HEK293 (cell line): Measurements from ENCODE around the gene BEGAIN.

Experiments
- CTCF ChIA-PET: fragments of 350-600 bp; formaldehyde crosslinking; extraction: SDS; loops from one replicate; lab custom pipeline; 2021; ENCODE audit warnings: antibody characterized with exemption; lab: Yijun Ruan, JAX
- POLR2A ChIA-PET: fragments of 300-600 bp; formaldehyde crosslinking; extraction: SDS; loops from one replicate; lab custom pipeline; 2020; ENCODE audit warnings: antibody characterized with exemption, inconsistent platforms; lab: Yijun Ruan, JAX
- H3K27ac ChIP-seq: fragments of 200-500 bp; sonication (Bioruptor generic); 2 replicates; pipeline ENCODE4 v1.5.1; 2014; ENCODE audit warnings: low read depth, low read length, control low read depth, inconsistent platforms; ENCODE audit errors: extremely low read depth
- H3K36me3 ChIP-seq, 2 experiments: fragments of 200-500 bp in 1 of 2; sonication (Bioruptor generic) in 1 of 2; 1 replicate in 1 of 2; 2 replicates in 1 of 2; pipeline ENCODE4 v1.5.1; 2014 to 2017; ENCODE audit warnings: inconsistent platforms in 2 of 2, low read length in 2 of 2; ENCODE audit not compliant: control insufficient read depth in 2 of 2, insufficient read depth in 1 of 2
- H3K4me1 ChIP-seq: fragments of 200-500 bp; sonication (Bioruptor generic); 2 replicates; pipeline ENCODE4 v1.5.1; 2014; ENCODE audit warnings: mild to moderate bottlenecking, low read length, inconsistent platforms; ENCODE audit not compliant: control insufficient read depth, insufficient read depth
- H3K4me3 ChIP-seq: 2 replicates; pipeline ENCODE4 v1.5.1; 2011; ENCODE audit warnings: low read depth, mild to moderate bottlenecking, control low read depth, low read length, moderate library complexity
- H3K9me3 ChIP-seq: fragments of 200-500 bp; sonication (Bioruptor generic); 2 replicates; pipeline ENCODE4 v1.5.1; 2014; ENCODE audit warnings: low read depth, low read length, inconsistent platforms; ENCODE audit not compliant: control insufficient read depth, insufficient read depth
- EGR2 ChIP-seq: fragments of 450-650 bp; formaldehyde crosslinking; IDR thresholded peaks from 2 replicates; pipeline ENCODE4 v1.5.1; 2016; ENCODE audit warnings: low read depth, missing biosample characterization, missing genetic modification characterization
- MZF1 ChIP-seq: fragments of 450-650 bp; formaldehyde crosslinking; IDR thresholded peaks from 2 replicates; pipeline ENCODE4 v1.5.1; 2017; ENCODE audit warnings: missing biosample characterization, missing genetic modification characterization, borderline replicate concordance
- PRDM1 ChIP-seq: fragments of 450-650 bp; formaldehyde crosslinking; IDR thresholded peaks from 2 replicates; pipeline ENCODE4; 2016; ENCODE audit warnings: missing biosample characterization, missing genetic modification characterization
- SP3 ChIP-seq: fragments of 450-650 bp; formaldehyde crosslinking; IDR thresholded peaks from 2 replicates; pipeline ENCODE4 v1.5.1; 2016; ENCODE audit warnings: missing biosample characterization, missing genetic modification characterization
- ZBTB11 ChIP-seq: fragments of 450-650 bp; formaldehyde crosslinking; conservative IDR thresholded peaks from 2 replicates; pipeline ENCODE4 v1.5.1; 2016; ENCODE audit warnings: low read depth, missing biosample characterization, missing genetic modification characterization
- ZBTB48 ChIP-seq: fragments of 450-650 bp; formaldehyde crosslinking; IDR thresholded peaks from 2 replicates; pipeline ENCODE4 v1.5.1; 2016; ENCODE audit warnings: missing biosample characterization, missing genetic modification characterization
- ZFHX2 ChIP-seq: fragments of 450-650 bp; formaldehyde crosslinking; conservative IDR thresholded peaks from 2 replicates; pipeline ENCODE4 v1.5.1; 2016; ENCODE audit warnings: missing biosample characterization, missing genetic modification characterization
- ZNF132 ChIP-seq: fragments of 450-650 bp; formaldehyde crosslinking; IDR thresholded peaks from 2 replicates; pipeline ENCODE4 v1.5.1; 2017; ENCODE audit warnings: missing biosample characterization, missing genetic modification characterization, borderline replicate concordance
- ZNF248 ChIP-seq: fragments of 450-650 bp; formaldehyde crosslinking; IDR thresholded peaks from 2 replicates; pipeline ENCODE4 v1.5.1; 2017; ENCODE audit warnings: missing biosample characterization, missing genetic modification characterization
- ZNF266 ChIP-seq: fragments of 450-650 bp; formaldehyde crosslinking; IDR thresholded peaks from 2 replicates; pipeline ENCODE4 v1.5.1; 2016; ENCODE audit warnings: missing biosample characterization, missing genetic modification characterization, low read depth
- ZNF366 ChIP-seq: fragments of 450-650 bp; formaldehyde crosslinking; conservative IDR thresholded peaks from 2 replicates; pipeline ENCODE4 v1.5.1; 2016; ENCODE audit warnings: missing biosample characterization, missing genetic modification characterization
- ZNF433 ChIP-seq: fragments of 450-650 bp; formaldehyde crosslinking; IDR thresholded peaks from 2 replicates; pipeline ENCODE4 v1.5.1; 2016; ENCODE audit warnings: missing biosample characterization, missing genetic modification characterization, low read depth
- ZNF514 ChIP-seq: fragments of 450-650 bp; formaldehyde crosslinking; IDR thresholded peaks from 2 replicates; pipeline ENCODE4 v1.5.1; 2016; ENCODE audit warnings: missing biosample characterization, missing genetic modification characterization
- ZNF555 ChIP-seq: fragments of 450-650 bp; formaldehyde crosslinking; conservative IDR thresholded peaks from 2 replicates; pipeline ENCODE4 v1.5.1; 2017; ENCODE audit warnings: missing biosample characterization, mild to moderate bottlenecking, missing genetic modification characterization, inconsistent platforms
- ZNF596 ChIP-seq: fragments of 450-650 bp; IDR thresholded peaks from 2 replicates; pipeline ENCODE4 v1.5.0; 2018; ENCODE audit warnings: missing biosample characterization, mild to moderate bottlenecking, missing genetic modification characterization, moderate library complexity
- ZNF707 ChIP-seq: fragments of 450-650 bp; formaldehyde crosslinking; IDR thresholded peaks from 2 replicates; pipeline ENCODE4 v1.5.1; 2016; ENCODE audit warnings: missing biosample characterization, missing genetic modification characterization
- TF ChIP-seq, protein P1 (sequence below): fragments of 450-650 bp; formaldehyde crosslinking; IDR thresholded peaks from 2 replicates; pipeline ENCODE4 v1.5.1; 2016; ENCODE audit warnings: missing biosample characterization, missing genetic modification characterization
- TF ChIP-seq, protein P2 (sequence below): fragments of 450-650 bp; IDR thresholded peaks from 2 replicates; pipeline ENCODE4 v1.5.1; 2018; ENCODE audit warnings: missing biosample characterization, missing genetic modification characterization
- TF ChIP-seq, protein P3 (sequence below): fragments of 450-650 bp; formaldehyde crosslinking; IDR thresholded peaks from 2 replicates; pipeline ENCODE4 v1.5.1; 2016; ENCODE audit warnings: missing biosample characterization, missing genetic modification characterization
- TF ChIP-seq, protein P4 (sequence below): fragments of 450-650 bp; formaldehyde crosslinking; IDR thresholded peaks from 2 replicates; pipeline ENCODE4 v1.5.1; 2017; ENCODE audit warnings: missing biosample characterization, missing genetic modification characterization

The BEGAIN gene

DNA sequence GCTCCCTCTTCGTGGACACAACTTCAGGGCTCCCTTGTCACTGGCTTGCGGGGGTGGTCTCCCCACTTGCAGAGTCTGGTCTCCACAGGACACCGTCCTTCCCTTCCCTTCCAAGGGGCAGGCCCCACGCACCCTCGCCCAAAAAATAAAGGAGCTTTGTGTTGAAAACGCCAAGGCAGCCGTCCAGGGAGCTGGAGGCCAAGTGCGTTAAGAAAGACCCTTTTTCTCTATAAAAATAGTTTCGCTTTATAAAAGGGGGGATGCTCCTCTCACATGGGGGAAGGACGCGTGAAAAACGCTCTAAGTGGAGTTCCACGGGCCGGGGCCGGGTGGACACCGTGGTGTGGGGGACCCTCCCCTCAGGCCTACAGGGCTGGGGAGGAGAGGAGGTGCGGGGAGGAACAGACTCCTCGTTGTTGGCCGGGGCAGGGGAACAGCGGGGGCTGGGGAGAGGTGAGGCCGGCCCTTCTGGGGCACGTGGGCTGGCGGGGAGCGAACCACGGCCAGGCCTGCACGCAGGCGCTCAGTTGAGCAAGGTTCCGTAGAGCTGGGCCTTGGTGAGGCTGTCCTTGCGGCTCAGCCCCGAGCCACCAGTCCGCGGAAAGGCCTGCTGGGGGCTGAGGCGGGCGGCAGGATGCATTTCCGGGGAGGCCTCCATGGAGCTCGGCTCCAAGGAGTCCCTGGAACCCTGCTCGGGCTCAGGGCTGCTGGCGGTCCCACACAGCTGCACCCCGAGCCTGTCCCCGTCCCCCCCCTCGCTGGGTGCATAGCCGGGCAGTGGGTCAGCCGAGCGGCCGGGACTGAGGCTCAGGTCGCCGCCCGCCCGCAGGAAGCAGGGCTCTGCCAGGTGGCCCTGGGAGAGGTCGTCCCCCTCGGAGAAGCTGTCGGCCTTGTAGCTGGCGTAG, 49.5 kb downstream of the BEGAIN start (continued):
- TF ChIP-seq ZBTB11 (tag by site-specific recombination) (no peak), ZBTB48 (tag by site-specific recombination) (no peak)

GRCh38 chr14:100536721-100537445, 50.3 kb downstream of the BEGAIN start:
- ChIA-PET CTCF (interaction anchor here (0.7 kb wide), 1 partner anchor 211 kb away, joined by 3 read pairs; no protein-coding TSS in a partner anchor), POLR2A (no interaction called here)
- H3K4me1 ChIP-seq = no peaks in the 10 kb centered on the region
- TF ChIP-seq SP3 (tag by site-specific recombination) (no peak), EGR2 (tag by site-specific recombination) (peak; percentile 61), PRDM1 (tag by site-specific recombination) (no peak), ZNF248 (tag by site-specific recombination) (no peak), MZF1 (tag by site-specific recombination) (no peak), ZNF433 (tag by site-specific recombination) (no peak), ZNF366 (tag by site-specific recombination) (no peak), ZNF596 (tag by site-specific recombination) (no peak), ZNF132 (no peak), ZNF707 (tag by site-specific recombination) (no peak), ZNF266 (tag by site-specific recombination) (no peak), ZNF555 (no peak), ZFHX2 (peak; percentile 37; the same call in 1 of the 2 replicates), ZNF514 (tag by site-specific recombination) (no peak)
- TF ChIP-seq, protein P1, sequence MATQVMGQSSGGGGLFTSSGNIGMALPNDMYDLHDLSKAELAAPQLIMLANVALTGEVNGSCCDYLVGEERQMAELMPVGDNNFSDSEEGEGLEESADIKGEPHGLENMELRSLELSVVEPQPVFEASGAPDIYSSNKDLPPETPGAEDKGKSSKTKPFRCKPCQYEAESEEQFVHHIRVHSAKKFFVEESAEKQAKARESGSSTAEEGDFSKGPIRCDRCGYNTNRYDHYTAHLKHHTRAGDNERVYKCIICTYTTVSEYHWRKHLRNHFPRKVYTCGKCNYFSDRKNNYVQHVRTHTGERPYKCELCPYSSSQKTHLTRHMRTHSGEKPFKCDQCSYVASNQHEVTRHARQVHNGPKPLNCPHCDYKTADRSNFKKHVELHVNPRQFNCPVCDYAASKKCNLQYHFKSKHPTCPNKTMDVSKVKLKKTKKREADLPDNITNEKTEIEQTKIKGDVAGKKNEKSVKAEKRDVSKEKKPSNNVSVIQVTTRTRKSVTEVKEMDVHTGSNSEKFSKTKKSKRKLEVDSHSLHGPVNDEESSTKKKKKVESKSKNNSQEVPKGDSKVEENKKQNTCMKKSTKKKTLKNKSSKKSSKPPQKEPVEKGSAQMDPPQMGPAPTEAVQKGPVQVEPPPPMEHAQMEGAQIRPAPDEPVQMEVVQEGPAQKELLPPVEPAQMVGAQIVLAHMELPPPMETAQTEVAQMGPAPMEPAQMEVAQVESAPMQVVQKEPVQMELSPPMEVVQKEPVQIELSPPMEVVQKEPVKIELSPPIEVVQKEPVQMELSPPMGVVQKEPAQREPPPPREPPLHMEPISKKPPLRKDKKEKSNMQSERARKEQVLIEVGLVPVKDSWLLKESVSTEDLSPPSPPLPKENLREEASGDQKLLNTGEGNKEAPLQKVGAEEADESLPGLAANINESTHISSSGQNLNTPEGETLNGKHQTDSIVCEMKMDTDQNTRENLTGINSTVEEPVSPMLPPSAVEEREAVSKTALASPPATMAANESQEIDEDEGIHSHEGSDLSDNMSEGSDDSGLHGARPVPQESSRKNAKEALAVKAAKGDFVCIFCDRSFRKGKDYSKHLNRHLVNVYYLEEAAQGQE = no peak
- TF ChIP-seq, protein P2, sequence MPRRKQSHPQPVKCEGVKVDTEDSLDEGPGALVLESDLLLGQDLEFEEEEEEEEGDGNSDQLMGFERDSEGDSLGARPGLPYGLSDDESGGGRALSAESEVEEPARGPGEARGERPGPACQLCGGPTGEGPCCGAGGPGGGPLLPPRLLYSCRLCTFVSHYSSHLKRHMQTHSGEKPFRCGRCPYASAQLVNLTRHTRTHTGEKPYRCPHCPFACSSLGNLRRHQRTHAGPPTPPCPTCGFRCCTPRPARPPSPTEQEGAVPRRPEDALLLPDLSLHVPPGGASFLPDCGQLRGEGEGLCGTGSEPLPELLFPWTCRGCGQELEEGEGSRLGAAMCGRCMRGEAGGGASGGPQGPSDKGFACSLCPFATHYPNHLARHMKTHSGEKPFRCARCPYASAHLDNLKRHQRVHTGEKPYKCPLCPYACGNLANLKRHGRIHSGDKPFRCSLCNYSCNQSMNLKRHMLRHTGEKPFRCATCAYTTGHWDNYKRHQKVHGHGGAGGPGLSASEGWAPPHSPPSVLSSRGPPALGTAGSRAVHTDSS = no peak
- TF ChIP-seq, protein P3, sequence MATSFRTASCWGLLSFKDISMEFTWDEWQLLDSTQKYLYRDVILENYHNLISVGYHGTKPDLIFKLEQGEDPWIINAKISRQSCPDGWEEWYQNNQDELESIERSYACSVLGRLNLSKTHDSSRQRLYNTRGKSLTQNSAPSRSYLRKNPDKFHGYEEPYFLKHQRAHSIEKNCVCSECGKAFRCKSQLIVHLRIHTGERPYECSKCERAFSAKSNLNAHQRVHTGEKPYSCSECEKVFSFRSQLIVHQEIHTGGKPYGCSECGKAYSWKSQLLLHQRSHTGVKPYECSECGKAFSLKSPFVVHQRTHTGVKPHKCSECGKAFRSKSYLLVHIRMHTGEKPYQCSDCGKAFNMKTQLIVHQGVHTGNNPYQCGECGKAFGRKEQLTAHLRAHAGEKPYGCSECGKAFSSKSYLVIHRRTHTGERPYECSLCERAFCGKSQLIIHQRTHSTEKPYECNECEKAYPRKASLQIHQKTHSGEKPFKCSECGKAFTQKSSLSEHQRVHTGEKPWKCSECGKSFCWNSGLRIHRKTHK (tag by site-specific recombination) = no peak
- TF ChIP-seq, protein P4, sequence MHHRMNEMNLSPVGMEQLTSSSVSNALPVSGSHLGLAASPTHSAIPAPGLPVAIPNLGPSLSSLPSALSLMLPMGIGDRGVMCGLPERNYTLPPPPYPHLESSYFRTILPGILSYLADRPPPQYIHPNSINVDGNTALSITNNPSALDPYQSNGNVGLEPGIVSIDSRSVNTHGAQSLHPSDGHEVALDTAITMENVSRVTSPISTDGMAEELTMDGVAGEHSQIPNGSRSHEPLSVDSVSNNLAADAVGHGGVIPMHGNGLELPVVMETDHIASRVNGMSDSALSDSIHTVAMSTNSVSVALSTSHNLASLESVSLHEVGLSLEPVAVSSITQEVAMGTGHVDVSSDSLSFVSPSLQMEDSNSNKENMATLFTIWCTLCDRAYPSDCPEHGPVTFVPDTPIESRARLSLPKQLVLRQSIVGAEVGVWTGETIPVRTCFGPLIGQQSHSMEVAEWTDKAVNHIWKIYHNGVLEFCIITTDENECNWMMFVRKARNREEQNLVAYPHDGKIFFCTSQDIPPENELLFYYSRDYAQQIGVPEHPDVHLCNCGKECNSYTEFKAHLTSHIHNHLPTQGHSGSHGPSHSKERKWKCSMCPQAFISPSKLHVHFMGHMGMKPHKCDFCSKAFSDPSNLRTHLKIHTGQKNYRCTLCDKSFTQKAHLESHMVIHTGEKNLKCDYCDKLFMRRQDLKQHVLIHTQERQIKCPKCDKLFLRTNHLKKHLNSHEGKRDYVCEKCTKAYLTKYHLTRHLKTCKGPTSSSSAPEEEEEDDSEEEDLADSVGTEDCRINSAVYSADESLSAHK (tag by site-specific recombination) = no peak
- no peaks in the 10 kb centered on the region for H3K36me3 ChIP-seq
- no peak overlapping the region for H3K4me3 ChIP-seq
- H3K27ac ChIP-seq = no peak overlapping the region
- H3K9me3 ChIP-seq = no peaks in the 10 kb centered on the region
